Mucosa of rectum (tissue), 2 donors: ENCODE results near the gene TMA16.

Experiments used
- H3K27ac ChIP-seq, 2 donors: one replicate each; pipeline ENCODE4 v1.7.0; 2013; ENCODE audit warnings: inconsistent platforms in 2 of 2, low read depth in 2 of 2, low read length in 2 of 2
- H3K27me3 ChIP-seq, 2 donors: one replicate each; pipeline ENCODE4 v1.7.0; 2013; ENCODE audit warnings: low read length in 2 of 2; ENCODE audit not compliant: control insufficient read depth in 2 of 2, insufficient read depth in 2 of 2
- H3K36me3 ChIP-seq, 2 donors: one replicate each; pipeline ENCODE4 v1.7.0; 2013; ENCODE audit warnings: low read length in 2 of 2; ENCODE audit not compliant: control insufficient read depth in 2 of 2, insufficient read depth in 2 of 2
- H3K4me1 ChIP-seq, 2 donors: one replicate each; pipeline ENCODE4 v1.7.0; 2013; ENCODE audit warnings: low read length in 2 of 2, mild to moderate bottlenecking in 1 of 2; ENCODE audit not compliant: control insufficient read depth in 2 of 2, insufficient read depth in 2 of 2
- H3K4me3 ChIP-seq, 2 donors: one replicate each; pipeline ENCODE4 v1.7.0; 2013; ENCODE audit warnings: low read length in 2 of 2
- H3K9ac ChIP-seq, 2 donors: one replicate each; pipeline ENCODE4 v1.7.0; 2013; ENCODE audit warnings: low read length in 2 of 2, low read depth in 1 of 2, mild to moderate bottlenecking in 1 of 2
- H3K9me3 ChIP-seq, 2 donors: one replicate each; pipeline ENCODE4 v1.7.0; 2013; ENCODE audit warnings: low read length in 2 of 2; ENCODE audit not compliant: control insufficient read depth in 2 of 2
- donor health status: healthy.
- donor health status: Normal muscosa, but diverticular disease.

TMA16 gene

GRCh38 chr4:163476761-163477438 is 17.6 kb upstream of the TMA16 start:
- Histone ChIP-seq H3K36me3 (no peaks in the 10 kb centered on the region), H3K27me3 (no peaks in the 10 kb centered on the region), H3K27ac (no peak overlapping the region), H3K4me3 (no peak overlapping the region), H3K4me1 (peaks cover 0 to 2% of the 10 kb centered on the region in 2 donors), H3K9me3 (no peaks in the 10 kb centered on the region), H3K9ac (no peak overlapping the region)

GRCh38 chr4:163482190-163482589 is 12.3 kb upstream of the TMA16 start:
- Histone ChIP-seq H3K27ac (no peak overlapping the region), H3K4me1 (peaks cover 0 to 6% of the 10 kb centered on the region in 2 donors), H3K9me3 (no peaks in the 10 kb centered on the region)

GRCh38 chr4:163484906-163485305 is 9.6 kb upstream of the TMA16 start:
- H3K4me3 ChIP-seq, result no peak overlapping the region
- H3K27ac ChIP-seq, result no peak overlapping the region
- peaks cover 0 to 6% of the 10 kb centered on the region in 2 donors for H3K4me1 ChIP-seq
- H3K9ac ChIP-seq, result no peak overlapping the region
- no peaks in the 10 kb centered on the region for H3K27me3 ChIP-seq
- no peaks in the 10 kb centered on the region for H3K9me3 ChIP-seq
- no peaks in the 10 kb centered on the region for H3K36me3 ChIP-seq

More at GRCh38 chr4:163482190-163482589, 12.3 kb upstream of the TMA16 start:
- no peak overlapping the region for H3K9ac ChIP-seq
- H3K27me3 ChIP-seq, result no peaks in the 10 kb centered on the region
- H3K4me3 ChIP-seq, result no peak overlapping the region
- H3K36me3 ChIP-seq, result no peaks in the 10 kb centered on the region

DNA sequence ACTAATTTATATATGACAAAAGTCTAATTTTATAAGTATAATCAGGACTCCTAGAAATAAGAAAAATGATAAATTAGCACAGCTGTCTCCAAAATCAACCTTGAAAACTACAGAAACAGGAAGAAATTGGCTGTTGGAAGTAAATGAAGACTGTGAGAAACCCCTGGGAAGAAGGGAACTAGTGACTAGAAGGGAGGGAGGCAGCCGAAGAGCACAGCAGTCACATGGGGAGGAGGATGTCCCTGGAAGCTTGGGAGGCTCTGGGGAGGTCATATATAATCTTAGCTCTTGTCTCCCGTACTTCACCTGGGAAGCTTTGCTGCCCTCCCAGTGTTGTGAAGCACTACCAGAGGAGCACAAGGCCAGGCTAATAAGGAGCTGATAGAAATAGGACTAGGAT is 8.9 kb upstream of the TMA16 start:
- Histone ChIP-seq H3K4me1 (peaks cover 0 to 6% of the 10 kb centered on the region in 2 donors), H3K36me3 (no peaks in the 10 kb centered on the region), H3K4me3 (no peak overlapping the region), H3K9ac (no peak overlapping the region), H3K27me3 (no peaks in the 10 kb centered on the region), H3K27ac (no peak overlapping the region), H3K9me3 (no peaks in the 10 kb centered on the region)

GRCh38 chr4:163486321-163486720 is 8.2 kb upstream of the TMA16 start:
- H3K36me3 ChIP-seq, result no peaks in the 10 kb centered on the region
- no peaks in the 10 kb centered on the region for H3K27me3 ChIP-seq
- H3K27ac ChIP-seq, result no peak overlapping the region

GRCh38 chr4:163489929-163490328 is 4.6 kb upstream of the TMA16 start:
- Histone ChIP-seq H3K4me1 (peaks cover 0 to 3% of the 10 kb centered on the region in 2 donors), H3K27me3 (no peaks in the 10 kb centered on the region), H3K36me3 (no peaks in the 10 kb centered on the region), H3K9me3 (no peaks in the 10 kb centered on the region), H3K4me3 (no peak overlapping the region), H3K9ac (no peak overlapping the region), H3K27ac (no peak overlapping the region)

More at GRCh38 chr4:163486321-163486720, 8.2 kb upstream of the TMA16 start:
- Histone ChIP-seq H3K4me1 (peaks cover 0 to 4% of the 10 kb centered on the region in 2 donors), H3K4me3 (no peak overlapping the region), H3K9me3 (no peaks in the 10 kb centered on the region), H3K9ac (no peak overlapping the region)

- Histone ChIP-seq H3K4me3 (no peak overlapping the region), H3K27ac (no peak overlapping the region), H3K9ac (no peak overlapping the region), H3K4me1 (peaks cover 4 to 5% of the 10 kb centered on the region in 2 donors), H3K27me3 (no peaks in the 10 kb centered on the region), H3K9me3 (no peaks in the 10 kb centered on the region), H3K36me3 (no peaks in the 10 kb centered on the region)
Measured at GRCh38 chr4:163492951-163493504, 1.5 kb upstream of the TMA16 start.

DNA sequence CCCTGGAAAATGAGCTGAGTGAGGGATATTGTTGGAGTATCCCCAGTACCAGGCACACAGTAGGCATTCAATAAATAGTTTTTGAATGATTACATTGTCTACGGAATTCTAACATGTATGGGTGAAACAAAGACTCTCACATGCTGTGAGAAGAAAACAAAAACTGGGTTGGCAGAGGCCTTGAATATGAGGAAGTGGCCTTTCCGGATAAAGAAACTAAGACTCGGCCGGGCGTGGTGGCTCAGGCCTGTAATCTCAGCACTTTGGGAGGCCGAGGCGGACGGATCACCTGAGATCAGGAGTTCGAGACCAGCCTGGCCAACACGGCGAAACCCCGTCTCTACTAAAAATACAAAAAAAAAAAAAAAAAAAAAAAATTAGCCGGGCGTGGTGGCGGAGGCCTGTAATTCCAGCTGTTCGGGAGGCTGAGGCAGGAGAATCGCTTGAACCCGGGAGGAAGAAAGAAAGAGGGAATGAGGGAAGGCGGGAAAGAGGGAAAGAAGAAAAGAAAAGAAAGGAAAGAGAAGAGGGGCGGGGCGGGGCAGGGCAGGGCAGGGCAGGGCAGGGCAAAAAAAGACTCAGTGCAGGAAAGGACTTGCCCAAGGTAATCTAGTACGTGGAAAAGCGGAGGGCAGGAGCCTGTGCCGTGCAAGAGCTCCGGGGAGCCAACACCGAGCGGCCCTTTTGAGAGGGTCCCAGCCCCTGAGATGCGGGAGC is 689 bp upstream of the TMA16 start:
- peaks cover 4 to 5% of the 10 kb centered on the region in 2 donors for H3K4me1 ChIP-seq

DNA sequence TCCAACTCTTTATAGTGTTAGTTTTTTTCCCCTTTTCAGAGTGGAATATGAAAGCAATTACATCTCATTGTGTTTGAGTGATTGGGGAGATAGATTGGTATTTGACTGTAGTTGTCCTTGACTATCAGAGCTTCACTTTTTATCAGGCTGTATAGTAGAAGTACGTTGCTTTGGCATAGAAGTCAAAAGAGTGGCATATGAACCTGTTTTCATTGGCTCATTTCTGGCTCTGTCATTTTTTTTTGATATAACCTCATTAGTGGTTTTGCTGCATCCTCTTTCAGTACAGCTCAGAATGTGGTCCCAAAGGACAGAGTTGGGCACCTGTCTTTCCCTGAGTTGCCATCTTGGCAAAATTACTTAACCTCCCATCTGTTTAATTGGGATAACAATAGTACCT is 1.4 kb downstream of the TMA16 start:
- Histone ChIP-seq H3K27ac (peak overlapping the region in 1 of 2 donors; percentile 32), H3K27me3 (no peaks in the 10 kb centered on the region), H3K9ac (peak overlapping the region; percentile 74 to 90), H3K9me3 (no peaks in the 10 kb centered on the region), H3K36me3 (no peaks in the 10 kb centered on the region), H3K4me3 (peak overlapping the region; percentile 93 to 96), H3K4me1 (peaks cover 4 to 5% of the 10 kb centered on the region in 2 donors)

More for the DNA sequence above, 689 bp upstream of the TMA16 start:
- Histone ChIP-seq H3K9me3 (no peaks in the 10 kb centered on the region), H3K9ac (peak overlapping the region; percentile 74 to 90), H3K27ac (peak overlapping the region; percentile 77 to 89), H3K36me3 (no peaks in the 10 kb centered on the region), H3K27me3 (no peaks in the 10 kb centered on the region), H3K4me3 (peak overlapping the region; percentile 93 to 96)

- Histone ChIP-seq H3K4me3 (no peak overlapping the region), H3K36me3 (no peaks in the 10 kb centered on the region), H3K9ac (no peak overlapping the region), H3K4me1 (peaks cover 2% of the 10 kb centered on the region in 2 donors), H3K27ac (no peak overlapping the region), H3K9me3 (no peaks in the 10 kb centered on the region), H3K27me3 (no peaks in the 10 kb centered on the region)
Measured at GRCh38 chr4:163500586-163500985, 6.1 kb downstream of the TMA16 start.
